PC-3 (cell line): Measurements from ENCODE around the gene ARMC8. TPM values are rescaled to one million over a fixed set of nuclear protein-coding genes. Genes with fewer than 3 reads are reported as not detected.

Experiments used
- ATAC-seq: fragments of 200-7000 bp; cut with Tn5 transposase; 2 replicates; pipeline ENCODE4 v1.9.1; 2020; ENCODE audit warnings: mild to moderate bottlenecking, moderate library complexity
- BruUV-seq: library from RNA; stranded (reverse); fragments of 400-500 nt; replicated peaks from 2 replicates; lab custom pipeline; 2021; lab: Mats Ljungman, UMichigan
- CTCF ChIA-PET: fragments of 300-600 bp; sonication (Branson Sonifier 250); formaldehyde crosslinking; loops from one replicate; lab custom pipeline; 2022; ENCODE audit warnings: antibody characterized with exemption; lab: Charles Lee
- POLR2A ChIA-PET: fragments of 300-600 bp; sonication (Branson Sonifier 250); formaldehyde crosslinking; loops from one replicate; lab custom pipeline; 2022; ENCODE audit warnings: antibody characterized with exemption; ENCODE audit not compliant: unreplicated experiment; lab: Charles Lee
- DNase-seq: peaks from one replicate; pipeline ENCODE4 v3.0.0-alpha.2; 2015
- H2AFZ ChIP-seq: fragments of 300-600 bp; sonication (generic); 2 replicates; pipeline ENCODE4 v1.6.0; 2016; ENCODE audit warnings: antibody characterized with exemption, low read length
- H3F3A ChIP-seq: fragments of 300-600 bp; sonication (generic); one replicate; pipeline ENCODE4 v1.6.0; 2017; ENCODE audit warnings: antibody characterized with exemption, low read length, control low read depth, mild to moderate bottlenecking; ENCODE audit not compliant: unreplicated experiment
- H3K27ac ChIP-seq: fragments of 300-600 bp; sonication (generic); 2 replicates; pipeline ENCODE4 v1.5.1; 2016; ENCODE audit warnings: mild to moderate bottlenecking, low read length
- H3K27me3 ChIP-seq: fragments of 300-600 bp; sonication (generic); 2 replicates; pipeline ENCODE4 v1.6.1; 2016; ENCODE audit warnings: low read length, mixed read lengths
- H3K36me3 ChIP-seq: fragments of 300-600 bp; sonication (generic); 2 replicates; pipeline ENCODE4 v1.6.1; 2016; ENCODE audit warnings: low read depth, mixed run types, low read length, mixed read lengths
- H3K4me1 ChIP-seq: fragments of 300-600 bp; sonication (generic); 2 replicates; pipeline ENCODE4 v1.5.1; 2016; ENCODE audit warnings: low read length; ENCODE audit not compliant: insufficient read depth
- H3K4me2 ChIP-seq: fragments of 300-600 bp; sonication (generic); 2 replicates; pipeline ENCODE4 v1.6.0; 2016; ENCODE audit warnings: low read length
- H3K4me3 ChIP-seq: fragments of 300-600 bp; sonication (generic); 2 replicates; pipeline ENCODE4 v1.5.1; 2016; ENCODE audit warnings: mild to moderate bottlenecking, low read length, mixed read lengths
- H3K79me2 ChIP-seq: fragments of 300-600 bp; sonication (generic); 2 replicates; pipeline ENCODE4 v1.6.1; 2017; ENCODE audit warnings: low read length, mixed read lengths
- H3K9ac ChIP-seq: fragments of 300-600 bp; sonication (generic); 2 replicates; pipeline ENCODE4 v1.6.0; 2016; ENCODE audit warnings: mild to moderate bottlenecking, low read length
- H3K9me2 ChIP-seq: fragments of 300-600 bp; sonication (generic); replicated peaks from 2 replicates; pipeline ENCODE4 v1.6.1; 2016; ENCODE audit warnings: mixed run types, low read length, mixed read lengths
- H3K9me3 ChIP-seq: fragments of 300-600 bp; sonication (generic); 2 replicates; pipeline ENCODE4 v1.6.1; 2016; ENCODE audit warnings: low read length, mixed read lengths
- H4K20me1 ChIP-seq: fragments of 300-600 bp; sonication (generic); 2 replicates; pipeline ENCODE4 v1.6.1; 2016; ENCODE audit warnings: low read length, mixed read lengths
- EZH2 ChIP-seq: fragments of 300-600 bp; sonication (generic); IDR thresholded peaks from one replicate; pipeline ENCODE4 v1.6.1; 2017; ENCODE audit warnings: antibody characterized with exemption, mild to moderate bottlenecking, low read length; ENCODE audit not compliant: unreplicated experiment
- EZH2phosphoT487 ChIP-seq: fragments of 300-600 bp; sonication (generic); IDR thresholded peaks from 2 replicates; pipeline ENCODE4 v1.6.1; 2018; ENCODE audit warnings: mild to moderate bottlenecking, antibody characterized with exemption, low read length, borderline replicate concordance
- intact Hi-C: fragments of 100-400 bp; cut with micrococcal nuclease; formaldehyde crosslinking; loops from 2 replicates; pipeline ENCODE4 v1.9.0; 2023
- total RNA-seq: library from RNA; depleted of rRNA; stranded (reverse); fragments of >200 nt; gene quantifications from 2 replicates; pipeline ENCODE4 v1.2.3, GENCODE V29; 2014
- TF ChIP-seq, protein P1 (sequence below): fragments of 300-600 bp; sonication (generic); conservative IDR thresholded peaks from 2 replicates; pipeline ENCODE4 v1.5.1; 2017; ENCODE audit warnings: antibody characterized with exemption, low read depth, mild to moderate bottlenecking, low read length

Gene ARMC8
- total RNA-seq, 1 experiment from 2014 or later = 21.1 TPM

DNA sequence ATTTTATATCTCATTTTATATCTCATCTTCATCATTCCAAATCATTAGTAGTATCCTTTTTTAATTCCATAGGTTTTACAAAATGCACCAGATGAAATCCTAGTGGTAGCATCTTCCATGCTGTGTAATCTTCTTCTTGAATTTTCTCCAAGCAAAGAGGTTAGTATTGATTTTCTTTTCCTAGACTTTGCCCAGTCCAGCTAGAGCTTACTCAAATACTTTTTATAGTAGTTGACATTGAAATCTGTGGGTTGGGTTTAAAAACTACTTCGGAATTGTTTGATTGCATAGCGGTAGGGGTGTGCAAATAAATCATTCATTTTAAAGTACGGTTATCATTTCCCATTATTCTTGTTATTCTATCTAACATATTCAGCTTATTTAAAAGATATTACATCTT is 80.0 kb downstream of the ARMC8 start:
- BruUV-seq = no TSS peak
- intact Hi-C loops = no loop called here

DNA sequence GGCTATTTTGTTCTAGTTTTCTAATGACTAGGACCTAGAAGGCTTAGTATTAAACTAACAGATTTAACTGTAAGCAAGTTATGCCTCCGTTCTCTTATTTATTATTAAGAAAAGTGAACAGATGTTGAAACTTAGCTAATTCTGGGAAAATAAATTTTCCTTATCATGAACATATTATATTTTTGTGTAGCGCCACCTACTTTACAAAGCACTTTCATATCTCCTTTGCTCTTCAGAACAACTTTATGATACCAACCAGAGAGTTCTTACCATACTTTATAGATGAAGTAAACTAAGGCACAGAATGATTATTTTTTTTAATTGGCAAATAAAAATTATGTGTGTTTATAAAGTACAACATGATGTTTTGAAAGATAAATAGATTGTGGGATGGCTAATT is 83.1 kb downstream of the ARMC8 start:
- Histone ChIP-seq H3K79me2 (no peaks in the 10 kb centered on the region), H4K20me1 (no peaks in the 10 kb centered on the region), H3K36me3 (no peaks in the 10 kb centered on the region; the same call in none of the 2 replicates), H3K9ac (no peak overlapping the region), H3K9me3 (no peaks in the 10 kb centered on the region), H3F3A (no peaks in the 10 kb centered on the region), H3K4me1 (no peaks in the 10 kb centered on the region), H3K27ac (no peak overlapping the region), H3K4me2 (no peak overlapping the region), H3K4me3 (no peak overlapping the region), H3K9me2 (no peaks in the 10 kb centered on the region), H3K27me3 (no peaks in the 10 kb centered on the region), H2AFZ (no peak overlapping the region)
- TF ChIP-seq EZH2 = no peak
- TF ChIP-seq, protein P1, sequence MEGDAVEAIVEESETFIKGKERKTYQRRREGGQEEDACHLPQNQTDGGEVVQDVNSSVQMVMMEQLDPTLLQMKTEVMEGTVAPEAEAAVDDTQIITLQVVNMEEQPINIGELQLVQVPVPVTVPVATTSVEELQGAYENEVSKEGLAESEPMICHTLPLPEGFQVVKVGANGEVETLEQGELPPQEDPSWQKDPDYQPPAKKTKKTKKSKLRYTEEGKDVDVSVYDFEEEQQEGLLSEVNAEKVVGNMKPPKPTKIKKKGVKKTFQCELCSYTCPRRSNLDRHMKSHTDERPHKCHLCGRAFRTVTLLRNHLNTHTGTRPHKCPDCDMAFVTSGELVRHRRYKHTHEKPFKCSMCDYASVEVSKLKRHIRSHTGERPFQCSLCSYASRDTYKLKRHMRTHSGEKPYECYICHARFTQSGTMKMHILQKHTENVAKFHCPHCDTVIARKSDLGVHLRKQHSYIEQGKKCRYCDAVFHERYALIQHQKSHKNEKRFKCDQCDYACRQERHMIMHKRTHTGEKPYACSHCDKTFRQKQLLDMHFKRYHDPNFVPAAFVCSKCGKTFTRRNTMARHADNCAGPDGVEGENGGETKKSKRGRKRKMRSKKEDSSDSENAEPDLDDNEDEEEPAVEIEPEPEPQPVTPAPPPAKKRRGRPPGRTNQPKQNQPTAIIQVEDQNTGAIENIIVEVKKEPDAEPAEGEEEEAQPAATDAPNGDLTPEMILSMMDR = peak; percentile 45
- intact Hi-C loops = loop anchor here (1.0 kb wide), 1 partner anchor 90 kb away; no protein-coding TSS in a partner anchor
- BruUV-seq = no TSS peak
- ATAC-seq (no peak), DNase-seq (peak; percentile 4)
- CTCF ChIA-PET = interaction anchor here (1.0 kb wide), 1 partner anchor 92 kb away, joined by 3 read pairs; no protein-coding TSS in a partner anchor
- POLR2A ChIA-PET = no interaction called here

More for the DNA sequence above, 80.0 kb downstream of the ARMC8 start:
- Histone ChIP-seq H3K4me1 (no peaks in the 10 kb centered on the region), H2AFZ (no peak overlapping the region), H3F3A (no peaks in the 10 kb centered on the region), H3K4me2 (no peak overlapping the region), H3K27me3 (no peaks in the 10 kb centered on the region), H3K36me3 (no peaks in the 10 kb centered on the region), H3K9me2 (no peaks in the 10 kb centered on the region), H4K20me1 (no peaks in the 10 kb centered on the region), H3K9me3 (no peaks in the 10 kb centered on the region), H3K27ac (no peak overlapping the region), H3K4me3 (no peak overlapping the region), H3K9ac (no peak overlapping the region), H3K79me2 (no peaks in the 10 kb centered on the region)
- no peak for ATAC-seq
- TF ChIP-seq, protein P1 = no peak
- no peak for TF ChIP-seq EZH2phosphoT487
- TF ChIP-seq EZH2 = no peak
- ChIA-PET POLR2A (no interaction called here), CTCF (no interaction called here)
- no peak for DNase-seq

DNA sequence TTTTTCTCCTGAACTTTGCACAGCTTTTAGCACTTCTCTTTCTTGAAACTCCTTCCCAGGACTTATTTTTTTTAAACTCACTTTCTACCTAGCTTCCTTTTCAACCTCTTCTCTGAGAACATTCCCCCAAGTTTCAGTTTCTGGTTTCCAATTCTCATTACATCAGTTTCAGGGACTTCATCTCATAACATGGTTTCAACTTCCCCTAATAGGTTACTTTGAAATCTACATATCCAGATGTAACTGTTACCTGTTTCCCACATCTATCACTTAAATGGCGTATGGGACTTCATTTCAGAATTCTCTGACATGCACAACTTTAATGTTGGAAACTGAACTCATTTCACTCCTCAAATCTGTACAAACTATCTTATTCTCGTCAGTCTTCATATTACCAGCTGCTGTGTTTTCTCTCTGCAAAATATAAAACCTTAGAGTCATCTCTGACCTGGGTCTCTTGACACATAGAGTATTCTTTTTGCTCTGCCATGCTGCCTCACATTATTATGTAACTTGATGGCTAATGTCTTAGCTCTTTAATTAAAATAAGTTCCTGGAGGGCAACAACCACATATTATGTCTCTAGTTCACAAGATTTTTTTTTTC is 84.2 kb downstream of the ARMC8 start:
- Histone ChIP-seq H3K36me3 (peaks cover 5% of the 10 kb centered on the region), H4K20me1 (no peaks in the 10 kb centered on the region), H3K4me1 (no peaks in the 10 kb centered on the region), H3K9me3 (no peaks in the 10 kb centered on the region), H3K4me3 (no peak overlapping the region), H3K4me2 (no peak overlapping the region), H3K79me2 (no peaks in the 10 kb centered on the region), H3K27me3 (no peaks in the 10 kb centered on the region), H3K27ac (no peak overlapping the region), H3F3A (no peaks in the 10 kb centered on the region), H3K9me2 (no peaks in the 10 kb centered on the region), H3K9ac (no peak overlapping the region), H2AFZ (no peak overlapping the region)
- ATAC-seq (no peak), DNase-seq (no peak)
- ChIA-PET CTCF (no interaction called here), POLR2A (no interaction called here)
- TF ChIP-seq, protein P1 = no peak
- TF ChIP-seq EZH2 (no peak), EZH2phosphoT487 (no peak)
- intact Hi-C loops = no loop called here
- no TSS peak for BruUV-seq
